HEK293T (cell line): ENCODE measurements around the gene CCDC149.
A peak's percentile ranks its signal among the peaks of the same experiment; 100 is the strongest.

Experiments used
- CTCF ChIA-PET: fragments of 350-600 bp; formaldehyde crosslinking; extraction: SDS; loops from one replicate; lab custom pipeline; 2021; ENCODE audit warnings: antibody characterized with exemption, inconsistent platforms; lab: Yijun Ruan, JAX
- POLR2A ChIA-PET: fragments of 350-600 bp; formaldehyde crosslinking; extraction: SDS; loops from one replicate; lab custom pipeline; 2020; ENCODE audit warnings: antibody characterized with exemption, inconsistent platforms; lab: Yijun Ruan, JAX
- DNase-seq: peaks from one replicate; pipeline ENCODE4 v3.0.0; 2012; ENCODE audit warnings: mixed read lengths; ENCODE audit errors: extremely low spot score
- ARNT ChIP-seq: fragments of 450-650 bp; IDR thresholded peaks from 2 replicates; pipeline ENCODE4 v1.6.1; 2017; ENCODE audit warnings: mild to moderate bottlenecking
- BHLHE40 ChIP-seq: fragments of 450-650 bp; IDR thresholded peaks from 2 replicates; pipeline ENCODE4 v1.6.1; 2016; ENCODE audit warnings: mild to moderate bottlenecking, moderate library complexity, borderline replicate concordance
- CTBP1 ChIP-seq: fragments of 450-650 bp; IDR thresholded peaks from 2 replicates; pipeline ENCODE4 v1.6.1; 2016; ENCODE audit warnings: borderline replicate concordance
- ELF4 ChIP-seq: fragments of 450-650 bp; IDR thresholded peaks from 2 replicates; pipeline ENCODE4 v1.6.1; 2017; ENCODE audit warnings: antibody characterized with exemption
- FOXA1 ChIP-seq: fragments of 450-650 bp; IDR thresholded peaks from 2 replicates; pipeline ENCODE4 v1.6.1; 2016; ENCODE audit warnings: mild to moderate bottlenecking
- FOXK2 ChIP-seq: fragments of 450-650 bp; IDR thresholded peaks from 2 replicates; pipeline ENCODE4 v1.6.1; 2016; ENCODE audit warnings: mild to moderate bottlenecking
- FOXM1 ChIP-seq: fragments of 450-650 bp; IDR thresholded peaks from 2 replicates; pipeline ENCODE4 v1.6.1; 2017; ENCODE audit warnings: mild to moderate bottlenecking, borderline replicate concordance
- HDGF ChIP-seq: fragments of 450-650 bp; IDR thresholded peaks from 2 replicates; pipeline ENCODE4 v1.6.1; 2017; ENCODE audit warnings: antibody characterized with exemption, borderline replicate concordance
- L3MBTL2 ChIP-seq: fragments of 450-650 bp; conservative IDR thresholded peaks from 2 replicates; pipeline ENCODE4 v1.6.1; 2016; ENCODE audit warnings: mild to moderate bottlenecking
- LEF1 ChIP-seq: fragments of 450-650 bp; IDR thresholded peaks from 2 replicates; pipeline ENCODE4 v1.6.1; 2017; ENCODE audit warnings: mild to moderate bottlenecking, borderline replicate concordance
- NFRKB ChIP-seq: fragments of 450-650 bp; IDR thresholded peaks from 2 replicates; pipeline ENCODE4 v1.6.1; 2016; ENCODE audit warnings: mild to moderate bottlenecking, moderate library complexity
- PKNOX1 ChIP-seq: fragments of 450-650 bp; IDR thresholded peaks from 2 replicates; pipeline ENCODE4 v1.6.1; 2016
- SP1 ChIP-seq: fragments of 450-650 bp; IDR thresholded peaks from 2 replicates; pipeline ENCODE4 v1.6.1; 2017
- SUZ12 ChIP-seq: fragments of 450-650 bp; IDR thresholded peaks from 2 replicates; pipeline ENCODE4 v1.6.1; 2016; ENCODE audit warnings: mild to moderate bottlenecking
- TARDBP ChIP-seq: fragments of 450-650 bp; IDR thresholded peaks from 2 replicates; pipeline ENCODE4 v1.6.1; 2016
- ZNF384 ChIP-seq: fragments of 450-650 bp; IDR thresholded peaks from 2 replicates; pipeline ENCODE4 v1.6.1; 2016

The CCDC149 gene

GRCh38 chr4:24793219-24794005 lies 119.4 kb downstream of the CCDC149 start:
- peak; percentile 9 for DNase-seq
- no peak for TF ChIP-seq ELF4
- TF ChIP-seq SUZ12, result no peak
- POLR2A ChIA-PET, result no interaction called here
- CTCF ChIA-PET, result no interaction called here

- POLR2A ChIA-PET, result no interaction called here
- no peak for DNase-seq
- CTCF ChIA-PET, result no interaction called here
- TF ChIP-seq FOXK2 (no peak), HDGF (no peak), LEF1 (no peak), SP1 (no peak), L3MBTL2 (no peak), ZNF384 (no peak), PKNOX1 (no peak), CTBP1 (no peak), ELF4 (no peak), FOXM1 (no peak), ARNT (no peak), TARDBP (no peak)
Observed at GRCh38 chr4:24792552-24792951, 120.3 kb downstream of the CCDC149 start.

- DNase-seq, result no peak
- CTCF ChIA-PET, result no interaction called here
- no peak for TF ChIP-seq TARDBP
- no peak for TF ChIP-seq NFRKB
- TF ChIP-seq ZNF384, result no peak
- TF ChIP-seq BHLHE40, result no peak
- TF ChIP-seq FOXA1, result no peak
- no peak for TF ChIP-seq FOXM1
- no peak for TF ChIP-seq HDGF
- TF ChIP-seq CTBP1, result no peak
- no peak for TF ChIP-seq LEF1
- TF ChIP-seq SP1, result no peak
- no peak for TF ChIP-seq SUZ12
- POLR2A ChIA-PET, result no interaction called here
Observed at GRCh38 chr4:24791043-24791442, 121.8 kb downstream of the CCDC149 start.

GRCh38 chr4:24783506-24783905 lies 129.3 kb downstream of the CCDC149 start:
- POLR2A ChIA-PET, result no interaction called here
- CTCF ChIA-PET, result no interaction called here
- TF ChIP-seq PKNOX1 (no peak), SP1 (no peak)
- DNase-seq, result no peak

GRCh38 chr4:24781999-24782745 lies 130.7 kb downstream of the CCDC149 start:
- DNase-seq, result no peak
- CTCF ChIA-PET, result no interaction called here
- TF ChIP-seq NFRKB (no peak), HDGF (no peak), ZNF384 (no peak), FOXM1 (no peak), SUZ12 (no peak), LEF1 (no peak), TARDBP (no peak), PKNOX1 (no peak), ELF4 (no peak), BHLHE40 (no peak), ARNT (no peak), SP1 (no peak), CTBP1 (no peak), FOXK2 (no peak), L3MBTL2 (no peak), FOXA1 (no peak)
- POLR2A ChIA-PET, result no interaction called here

GRCh38 chr4:24780936-24781495 lies 131.8 kb downstream of the CCDC149 start:
- no peak for TF ChIP-seq L3MBTL2
- no peak for TF ChIP-seq ZNF384
- TF ChIP-seq CTBP1, result no peak
- no peak for TF ChIP-seq HDGF
- TF ChIP-seq PKNOX1, result no peak
- TF ChIP-seq FOXA1, result no peak
- TF ChIP-seq NFRKB, result no peak
- no peak for TF ChIP-seq SP1
- no peak for TF ChIP-seq SUZ12
- ChIA-PET CTCF (no interaction called here), POLR2A (no interaction called here)
- no peak for DNase-seq
